ENCODE results near the gene ZNF467.

GRCh38 chr7:149723082-149723767 is 50.2 kb downstream of the ZNF467 start:
- TF ChIP-seq POLR2A (IDR thresholded peaks at IDR 0.05) (no peak), EP300 (IDR thresholded peaks at IDR 0.05) (no peak), CTCF (IDR thresholded peaks at IDR 0.05) (no peak), POLR2AphosphoS5 (IDR thresholded peaks at IDR 0.05) (no peak)
